Thyroid gland (tissue), 4 donors: ENCODE measurements around the gene CIAO3. TPM values are rescaled to one million over a fixed set of nuclear protein-coding genes. Genes with fewer than 3 reads are reported as not detected.

ENCODE experiments used
- DNase-seq, 2 donors: peaks; one replicate each; pipeline ENCODE4 v3.0.0-alpha.2; 2019
- H3K27ac ChIP-seq, 3 donors: fragments of 200-600 bp; sonication (generic); 1 replicate in 2 of 3; 2 replicates in 1 of 3; pipeline ENCODE4 v1.5.1; 2016 to 2019; ENCODE audit warnings: mild to moderate bottlenecking in 1 of 3, moderate library complexity in 1 of 3
- H3K27me3 ChIP-seq: fragments of 200-600 bp; sonication (generic); one replicate; pipeline ENCODE4 v1.5.1; 2019
- H3K36me3 ChIP-seq, 2 donors: fragments of 200-600 bp; sonication (generic); one replicate each; pipeline ENCODE4 v1.5.1; 2016 to 2019
- H3K4me1 ChIP-seq, 2 donors: fragments of 200-600 bp; sonication (generic); one replicate each; pipeline ENCODE4 v1.5.1; 2017 to 2019
- H3K4me3 ChIP-seq, 3 donors: fragments of 200-600 bp; sonication (generic); replicated peaks in 1 of 3; 1 replicate in 2 of 3; 2 replicates in 1 of 3; pipeline ENCODE4 v1.5.1; 2016; ENCODE audit warnings: mild to moderate bottlenecking in 1 of 3
- H3K9me3 ChIP-seq: fragments of 200-600 bp; sonication (generic); one replicate; pipeline ENCODE4 v1.5.1; 2017
- POLR2A ChIP-seq, 2 donors: fragments of 450-650 bp; IDR thresholded peaks; one replicate each; pipeline ENCODE4 v1.6.1; 2017; ENCODE audit warnings: antibody characterized with exemption in 2 of 2, mild to moderate bottlenecking in 2 of 2, moderate library complexity in 1 of 2
- WGBS, 2 donors: methylation state at CpG; one replicate each; pipeline ENCODE4 v1.1.5; 2017; 5-methylcytosine and 5-hydroxymethylcytosine counted together
- intact Hi-C: fragments of 100-400 bp; cut with DNase I; formaldehyde crosslinking; loops from one replicate; pipeline ENCODE4 v1.15.1; 2023
- microRNA counts, 2 donors: library from miRNA; unstranded; fragments of <30 nt; microRNA quantifications; one replicate each; lab custom pipeline; 2016 to 2017
- microRNA-seq: library from miRNA; unstranded; fragments of <30 nt; microRNA quantifications from one replicate; pipeline ENCODE4, GENCODE V29; 2016
- small RNA-seq: library from RNA; depleted of rRNA; stranded (forward); fragments of <200 nt; gene quantifications from one replicate; pipeline ENCODE3, GENCODE V24; 2016
- total RNA-seq, 4 donors: library from RNA; depleted of rRNA; stranded (reverse); fragments of >200 nt; gene quantifications; one replicate each; pipeline ENCODE4 v1.2.3, GENCODE V29; 2016
- TF ChIP-seq, protein P1 (sequence below), 6 experiments: fragments of 200-600 bp in 3 of 6; fragments of 450-650 bp in 3 of 6; sonication (generic) in 3 of 6; IDR thresholded peaks; one replicate each; pipeline ENCODE4 v1.5.1; 2016 to 2019; ENCODE audit warnings: antibody characterized with exemption in 6 of 6, mild to moderate bottlenecking in 2 of 6, inconsistent platforms in 1 of 6, moderate library complexity in 1 of 6

CIAO3 gene
- total RNA-seq, 4 donors from 2014 or later: 38.7 to 53.8 (median 44.6) TPM

DNA sequence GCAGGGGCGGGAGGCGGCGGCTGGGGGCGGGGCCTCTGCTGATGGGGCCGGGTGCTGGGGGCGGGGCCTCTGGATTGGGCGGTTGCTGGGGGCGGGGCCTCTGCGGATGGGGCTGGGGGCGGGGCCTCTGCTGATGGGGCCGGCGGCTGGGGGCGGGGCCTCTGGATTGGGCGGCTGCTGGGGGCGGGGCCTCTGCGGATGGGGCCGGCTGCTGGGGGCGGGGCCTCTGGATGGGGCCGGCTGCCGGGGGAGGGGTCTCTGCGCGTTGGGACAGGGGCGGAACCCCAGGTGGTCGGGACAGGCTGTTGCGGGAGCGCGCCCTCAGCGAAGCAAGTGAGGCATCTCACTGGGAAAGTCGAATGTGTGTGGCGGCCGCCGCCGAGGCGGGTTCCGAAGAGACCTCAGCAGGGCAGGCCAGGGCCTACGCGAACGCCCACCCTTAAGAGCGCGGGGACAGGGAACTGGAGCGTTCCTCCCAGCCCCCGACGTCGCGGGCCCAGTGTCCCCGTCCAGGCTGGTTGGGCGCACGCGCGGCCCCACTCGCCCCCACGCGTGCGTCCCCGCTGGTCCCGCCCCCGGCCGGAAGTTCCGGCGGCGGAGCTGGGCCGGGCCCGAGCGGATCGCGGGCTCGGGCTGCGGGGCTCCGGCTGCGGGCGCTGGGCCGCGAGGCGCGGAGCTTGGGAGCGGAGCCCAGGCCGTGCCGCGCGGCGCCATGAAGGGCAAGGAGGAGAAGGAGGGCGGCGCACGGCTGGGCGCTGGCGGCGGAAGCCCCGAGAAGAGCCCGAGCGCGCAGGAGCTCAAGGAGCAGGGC lies 60.8 kb downstream of the CIAO3 start, which contains the start of gene STUB1:
Gene STUB1, plus strand, starts transcription at position 597 of the 811 bp plus-strand sequence. Its CDS starts 116 bp downstream, at position 713.
- Histone ChIP-seq H3K4me1 (peaks cover 33 to 52% of the 10 kb centered on the region in 2 donors), H3K4me3 (peak within 1 kb of the TSS; percentile 42 to 74 (median 72)), H3K36me3 (peaks cover 12 to 14% of the 10 kb centered on the region in 2 donors), H3K27ac (peak within 1 kb of the TSS; percentile 85 to 87 (median 87)), H3K27me3 (no peaks in the 10 kb centered on the region), H3K9me3 (no peaks in the 10 kb centered on the region)
- DNase-seq: peak; percentile 81 to 82
- TF ChIP-seq, protein P1, sequence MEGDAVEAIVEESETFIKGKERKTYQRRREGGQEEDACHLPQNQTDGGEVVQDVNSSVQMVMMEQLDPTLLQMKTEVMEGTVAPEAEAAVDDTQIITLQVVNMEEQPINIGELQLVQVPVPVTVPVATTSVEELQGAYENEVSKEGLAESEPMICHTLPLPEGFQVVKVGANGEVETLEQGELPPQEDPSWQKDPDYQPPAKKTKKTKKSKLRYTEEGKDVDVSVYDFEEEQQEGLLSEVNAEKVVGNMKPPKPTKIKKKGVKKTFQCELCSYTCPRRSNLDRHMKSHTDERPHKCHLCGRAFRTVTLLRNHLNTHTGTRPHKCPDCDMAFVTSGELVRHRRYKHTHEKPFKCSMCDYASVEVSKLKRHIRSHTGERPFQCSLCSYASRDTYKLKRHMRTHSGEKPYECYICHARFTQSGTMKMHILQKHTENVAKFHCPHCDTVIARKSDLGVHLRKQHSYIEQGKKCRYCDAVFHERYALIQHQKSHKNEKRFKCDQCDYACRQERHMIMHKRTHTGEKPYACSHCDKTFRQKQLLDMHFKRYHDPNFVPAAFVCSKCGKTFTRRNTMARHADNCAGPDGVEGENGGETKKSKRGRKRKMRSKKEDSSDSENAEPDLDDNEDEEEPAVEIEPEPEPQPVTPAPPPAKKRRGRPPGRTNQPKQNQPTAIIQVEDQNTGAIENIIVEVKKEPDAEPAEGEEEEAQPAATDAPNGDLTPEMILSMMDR (IDR thresholded peaks at IDR 0.05): peak in 1 of 6 experiments; percentile 2
- TF ChIP-seq POLR2A (IDR thresholded peaks at IDR 0.05): peak; percentile 6 to 83
- WGBS, 2 donors: 0% methylated on average over 3 of the region's 91 CpGs; no CpG with 5 or more reads in 1 of the 2 donors
- intact Hi-C loops: no loop called here

MicroRNAs within 50 kb of the gene (microRNA counts, 767-probe panel; counts per million panel counts)
- microRNA hsa-miR-662 (lab: Ali Mortazavi, UCI): 0 counts per million in 2 donors

Small RNA genes within 50 kb of the gene (microRNA-seq; reads per million reads assigned to microRNA genes)
- not detected for gene MIR662

Small RNA genes within 50 kb of the gene (small RNA-seq; reads per million reads assigned to genes)
- gene MIR662: not detected

Other genes with a start within 250 kb of the CIAO3 start
- gene CAPN15, start 213.3 kb downstream of the CIAO3 start, total RNA-seq: 10 to 100 TPM; 19.6 to 42.6 (median 29.0) TPM
- not detected for gene PRR35, start 180.6 kb downstream of the CIAO3 start, total RNA-seq
- gene NHLRC4, start 174.0 kb downstream of the CIAO3 start, total RNA-seq: under 1 TPM in 3 of 4 donors, not detected in 1; 0.63 to 0.81 (median 0.67) TPM
- 100 to 1,000 TPM in 3 of 4 donors, 10 to 100 TPM in 1; 69.6 to 125 (median 108) TPM for gene PIGQ, start 171.0 kb downstream of the CIAO3 start, total RNA-seq
- gene RAB40C, start 150.9 kb downstream of the CIAO3 start, total RNA-seq: 10 to 100 TPM; 17.7 to 24.4 (median 18.4) TPM
- 1 to 10 TPM in 1 of 4 donors, under 1 TPM in 3; 0.13 to 1.8 (median 0.77) TPM for gene WFIKKN1, start 110.0 kb downstream of the CIAO3 start, total RNA-seq
- 100 to 1,000 TPM in 2 of 4 donors, 10 to 100 TPM in 2; 54.2 to 180 (median 115) TPM for gene METTL26, start 104.7 kb downstream of the CIAO3 start, total RNA-seq
- 100 to 1,000 TPM in 1 of 4 donors, 10 to 100 TPM in 3; 61.3 to 124 (median 69.1) TPM for gene MCRIP2, start 99.2 kb downstream of the CIAO3 start, total RNA-seq
- 10 to 100 TPM; 23.6 to 56.0 (median 34.3) TPM for gene WDR90, start 91.6 kb downstream of the CIAO3 start, total RNA-seq
- 10 to 100 TPM; 49.7 to 81.8 (median 57.6) TPM for gene RHOT2, start 72.9 kb downstream of the CIAO3 start, total RNA-seq
- gene RHBDL1, start 65.3 kb downstream of the CIAO3 start, total RNA-seq: under 1 TPM in 3 of 4 donors, not detected in 1; 0.27 to 0.63 (median 0.56) TPM
- gene STUB1, start 60.6 kb downstream of the CIAO3 start, total RNA-seq: 100 to 1,000 TPM; 134 to 206 (median 162) TPM
- 100 to 1,000 TPM in 3 of 4 donors, 10 to 100 TPM in 1; 72.8 to 156 (median 124) TPM for gene JMJD8, start 56.7 kb downstream of the CIAO3 start, total RNA-seq
- 10 to 100 TPM; 13.3 to 20.1 (median 17.6) TPM for gene WDR24, start 50.6 kb downstream of the CIAO3 start, total RNA-seq
- 1 to 10 TPM; 5.8 to 7.5 (median 6.9) TPM for gene FBXL16, start 35.2 kb downstream of the CIAO3 start, total RNA-seq
- 100 to 1,000 TPM in 1 of 4 donors, 10 to 100 TPM in 3; 51.0 to 109 (median 57.0) TPM for gene METRN, start 25.9 kb downstream of the CIAO3 start, total RNA-seq
- 100 to 1,000 TPM in 1 of 4 donors, 10 to 100 TPM in 3; 56.4 to 109 (median 63.8) TPM for gene ANTKMT, start 19.9 kb downstream of the CIAO3 start, total RNA-seq
- under 1 TPM in 1 of 4 donors, not detected in 3; 0.27 TPM for gene CCDC78, start 14.6 kb downstream of the CIAO3 start, total RNA-seq
- gene HAGHL, start 13.9 kb downstream of the CIAO3 start, total RNA-seq: 1 to 10 TPM in 3 of 4 donors, not detected in 1; 3.8 to 8.7 (median 5.1) TPM
- not detected for gene MSLN, start 19.7 kb upstream of the CIAO3 start, total RNA-seq
- gene RPUSD1, start 47.4 kb upstream of the CIAO3 start, total RNA-seq: 10 to 100 TPM; 14.1 to 27.9 (median 20.8) TPM
- 10 to 100 TPM; 10.1 to 14.6 (median 11.7) TPM for gene CHTF18, start 47.6 kb upstream of the CIAO3 start, total RNA-seq
- gene GNG13, start 59.7 kb upstream of the CIAO3 start, total RNA-seq: not detected
- 10 to 100 TPM; 23.2 to 97.8 (median 89.1) TPM for gene LMF1, start 230.0 kb upstream of the CIAO3 start, total RNA-seq
- under 1 TPM in 3 of 4 donors, not detected in 1; 0.15 to 0.78 (median 0.27) TPM for gene SOX8, start 240.8 kb upstream of the CIAO3 start, total RNA-seq